ENCODE data around the gene PDCD6IP. TPM values are rescaled to one million over a fixed set of nuclear protein-coding genes. Genes with fewer than 3 reads are reported as not detected.
A peak's percentile ranks its signal among the peaks of the same experiment; 100 is the strongest.

Gene PDCD6IP
- polyA plus RNA-seq, 3 donors = 88.8 to 100 (median 90.2) TPM

GRCh38 chr3:33758281-33758680 lies 40.1 kb upstream of the PDCD6IP start:
- H3K36me3 Mint-ChIP-seq = no peaks in the 10 kb centered on the region
- Histone ChIP-seq H3K27me3 (ENCODE audit: control insufficient read depth in 2 of 2, insufficient read depth in 2 of 2, low read length in 2 of 2) (no peaks in the 10 kb centered on the region), H4K20me1 (ENCODE audit: insufficient read depth, low read length) (no peaks in the 10 kb centered on the region), H3K4me3 (replicated peaks in 1 of 3; ENCODE audit: low read depth in 2 of 3, low read length in 3 of 3) (no peak overlapping the region), H2AFZ (ENCODE audit: insufficient read depth, low read depth, low read length, poor library complexity, severe bottlenecking) (no peak overlapping the region), H3K9ac (ENCODE audit: insufficient read depth, low read length, poor library complexity, severe bottlenecking) (no peak overlapping the region), H3K9me3 (replicated peaks in 1 of 2; ENCODE audit: control insufficient read depth in 1 of 2, insufficient read depth in 1 of 2, low read length in 2 of 2) (peaks cover 13 to 17% of the 10 kb centered on the region in 2 donors), H3K27ac (ENCODE audit: low read depth in 1 of 2, low read length in 2 of 2) (no peak overlapping the region), H3K4me2 (replicated peaks; ENCODE audit: extremely low read depth, low read length, poor library complexity, severe bottlenecking) (no peak overlapping the region), H3K79me2 (ENCODE audit: insufficient read depth, low read length) (no peaks in the 10 kb centered on the region), H3K36me3 (replicated peaks in 1 of 2; ENCODE audit: control insufficient read depth in 1 of 2, insufficient read depth in 2 of 2, low read length in 2 of 2) (no peaks in the 10 kb centered on the region), H3K4me1 (ENCODE audit: control insufficient read depth in 1 of 2, insufficient read depth in 2 of 2, low read length in 2 of 2) (peaks cover 2 to 5% of the 10 kb centered on the region in 2 donors)
- intact Hi-C loops (cut with micrococcal nuclease) = no loop called here
- peaks cover 9 to 22% (median 18%) of the 10 kb centered on the region in 7 donors for H3K9me3 Mint-ChIP-seq
- TF ChIP-seq, protein P1, sequence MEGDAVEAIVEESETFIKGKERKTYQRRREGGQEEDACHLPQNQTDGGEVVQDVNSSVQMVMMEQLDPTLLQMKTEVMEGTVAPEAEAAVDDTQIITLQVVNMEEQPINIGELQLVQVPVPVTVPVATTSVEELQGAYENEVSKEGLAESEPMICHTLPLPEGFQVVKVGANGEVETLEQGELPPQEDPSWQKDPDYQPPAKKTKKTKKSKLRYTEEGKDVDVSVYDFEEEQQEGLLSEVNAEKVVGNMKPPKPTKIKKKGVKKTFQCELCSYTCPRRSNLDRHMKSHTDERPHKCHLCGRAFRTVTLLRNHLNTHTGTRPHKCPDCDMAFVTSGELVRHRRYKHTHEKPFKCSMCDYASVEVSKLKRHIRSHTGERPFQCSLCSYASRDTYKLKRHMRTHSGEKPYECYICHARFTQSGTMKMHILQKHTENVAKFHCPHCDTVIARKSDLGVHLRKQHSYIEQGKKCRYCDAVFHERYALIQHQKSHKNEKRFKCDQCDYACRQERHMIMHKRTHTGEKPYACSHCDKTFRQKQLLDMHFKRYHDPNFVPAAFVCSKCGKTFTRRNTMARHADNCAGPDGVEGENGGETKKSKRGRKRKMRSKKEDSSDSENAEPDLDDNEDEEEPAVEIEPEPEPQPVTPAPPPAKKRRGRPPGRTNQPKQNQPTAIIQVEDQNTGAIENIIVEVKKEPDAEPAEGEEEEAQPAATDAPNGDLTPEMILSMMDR (IDR thresholded peaks at IDR 0.05) = no peak
- no peak overlapping the region for H3K4me3 Mint-ChIP-seq
- H3K27ac Mint-ChIP-seq = no peak overlapping the region
- no peak for DNase-seq
- no peaks in the 10 kb centered on the region for H3K27me3 Mint-ChIP-seq (ENCODE audit: low read depth in 3 of 3)
- H3K4me1 Mint-ChIP-seq = peaks cover 6% of the 10 kb centered on the region

DNA sequence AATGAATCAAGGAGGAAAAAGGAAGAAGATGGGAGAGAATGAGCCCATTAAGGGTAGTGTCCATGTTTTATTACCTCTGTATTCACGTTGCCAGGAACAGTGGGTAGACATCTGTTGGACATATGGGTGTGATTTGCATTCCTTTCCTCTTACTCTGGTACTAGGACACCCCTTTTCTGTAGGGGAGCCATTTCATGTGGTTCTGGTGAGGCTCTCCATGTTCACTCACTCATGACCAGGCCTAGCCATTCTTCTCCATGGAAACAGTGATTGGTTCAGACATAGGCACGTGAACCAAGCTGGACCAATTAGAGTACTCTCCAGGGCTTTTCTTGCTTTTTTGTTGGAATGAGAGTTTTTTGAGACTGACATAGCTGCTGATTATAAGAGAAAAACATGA lies 39.6 kb upstream of the PDCD6IP start:
- DNase-seq = no peak
- WGBS (ENCODE audit: insufficient coverage) = no CpG with 5 or more reads among the region's 2 CpGs
- H2AFZ ChIP-seq (ENCODE audit: insufficient read depth, low read depth, low read length, poor library complexity, severe bottlenecking) = no peak overlapping the region

More for the DNA sequence above, 39.6 kb upstream of the PDCD6IP start:
- Mint-ChIP-seq H3K36me3 (no peaks in the 10 kb centered on the region), H3K27me3 (ENCODE audit: low read depth in 3 of 3) (no peaks in the 10 kb centered on the region), H3K4me1 (peaks cover 5% of the 10 kb centered on the region), H3K9me3 (peaks cover 9 to 20% (median 17%) of the 10 kb centered on the region in 7 donors), H3K27ac (peak overlapping the region in 1 of 7 donors; percentile 57), H3K4me3 (no peak overlapping the region)
- H3K27ac ChIP-seq (ENCODE audit: low read depth in 1 of 2, low read length in 2 of 2) = no peak overlapping the region
- H3K4me1 ChIP-seq (ENCODE audit: control insufficient read depth in 1 of 2, insufficient read depth in 2 of 2, low read length in 2 of 2) = no peaks in the 10 kb centered on the region
- H4K20me1 ChIP-seq (ENCODE audit: insufficient read depth, low read length) = no peaks in the 10 kb centered on the region
- no peak overlapping the region for H3K4me2 ChIP-seq (replicated peaks; ENCODE audit: extremely low read depth, low read length, poor library complexity, severe bottlenecking)
- H3K4me3 ChIP-seq (replicated peaks in 1 of 3; ENCODE audit: low read depth in 2 of 3, low read length in 3 of 3) = no peak overlapping the region
- H3K9me3 ChIP-seq (replicated peaks in 1 of 2; ENCODE audit: control insufficient read depth in 1 of 2, insufficient read depth in 1 of 2, low read length in 2 of 2) = peaks cover 10 to 15% of the 10 kb centered on the region in 2 donors
- TF ChIP-seq, protein P1 (IDR thresholded peaks at IDR 0.05) = no peak
- intact Hi-C loops (cut with micrococcal nuclease) = no loop called here
- H3K27me3 ChIP-seq (ENCODE audit: control insufficient read depth in 2 of 2, insufficient read depth in 2 of 2, low read length in 2 of 2) = no peaks in the 10 kb centered on the region
- H3K79me2 ChIP-seq (ENCODE audit: insufficient read depth, low read length) = no peaks in the 10 kb centered on the region
- H3K9ac ChIP-seq (ENCODE audit: insufficient read depth, low read length, poor library complexity, severe bottlenecking) = no peak overlapping the region
- no peaks in the 10 kb centered on the region for H3K36me3 ChIP-seq (replicated peaks in 1 of 2; ENCODE audit: control insufficient read depth in 1 of 2, insufficient read depth in 2 of 2, low read length in 2 of 2)

Data from CD14-positive monocyte (primary cell).